Activated CD4-positive, alpha-beta T cell treated with anti-CD3 and anti-CD28 coated beads for 48 hours (primary cell): ENCODE measurements around the gene CAPN2.

Experiments
- DNase-seq: peaks from one replicate; pipeline ENCODE4 v3.0.0-alpha.2; 2020

Gene CAPN2

GRCh38 chr1:223712194-223712849 is at the start of gene CAPN2:
Gene CAPN2 (plus strand): TSS chr1:223712539. CDS start chr1:223712641, 102 bp downstream.
- peak; percentile 58 for DNase-seq

GRCh38 chr1:223662943-223663342 is 49.4 kb upstream of the CAPN2 start:
- no peak for DNase-seq

GRCh38 chr1:223664106-223664505 is 48.2 kb upstream of the CAPN2 start:
- no peak for DNase-seq

GRCh38 chr1:223665592-223666312 is 46.6 kb upstream of the CAPN2 start, which contains the start of gene CAPN8:
Gene CAPN8 (minus strand): TSS chr1:223665701. CDS start chr1:223665646, 55 bp downstream.
- DNase-seq = no peak

- no peak for DNase-seq
Measured at GRCh38 chr1:223667484-223668182, 44.7 kb upstream of the CAPN2 start.

GRCh38 chr1:223669003-223669795 is 43.1 kb upstream of the CAPN2 start:
- no peak for DNase-seq

- DNase-seq = peak; percentile 25
Measured at GRCh38 chr1:223670458-223671159, 41.7 kb upstream of the CAPN2 start.

- DNase-seq = no peak
Measured at GRCh38 chr1:223674119-223674890, 38.0 kb upstream of the CAPN2 start.

GRCh38 chr1:223678841-223679240 is 33.5 kb upstream of the CAPN2 start:
- no peak for DNase-seq

- no peak for DNase-seq
Measured at GRCh38 chr1:223680188-223680587, 32.2 kb upstream of the CAPN2 start.

GRCh38 chr1:223682502-223682901 is 29.8 kb upstream of the CAPN2 start:
- no peak for DNase-seq

GRCh38 chr1:223683586-223684487 is 28.5 kb upstream of the CAPN2 start:
- peak; percentile 65 for DNase-seq

GRCh38 chr1:223684488-223684792 is 27.9 kb upstream of the CAPN2 start:
- DNase-seq = no peak

- DNase-seq = no peak
Measured at GRCh38 chr1:223691121-223691520, 21.2 kb upstream of the CAPN2 start.

GRCh38 chr1:223695014-223695548 is 17.3 kb upstream of the CAPN2 start:
- no peak for DNase-seq

GRCh38 chr1:223695941-223696340 is 16.4 kb upstream of the CAPN2 start:
- DNase-seq = no peak

- DNase-seq = no peak
Measured at GRCh38 chr1:223700388-223700918, 11.9 kb upstream of the CAPN2 start.

- DNase-seq = peak; percentile 64
Measured at GRCh38 chr1:223700942-223701637, 11.2 kb upstream of the CAPN2 start.
